ENCODE results near the gene KLHL28.

DNA sequence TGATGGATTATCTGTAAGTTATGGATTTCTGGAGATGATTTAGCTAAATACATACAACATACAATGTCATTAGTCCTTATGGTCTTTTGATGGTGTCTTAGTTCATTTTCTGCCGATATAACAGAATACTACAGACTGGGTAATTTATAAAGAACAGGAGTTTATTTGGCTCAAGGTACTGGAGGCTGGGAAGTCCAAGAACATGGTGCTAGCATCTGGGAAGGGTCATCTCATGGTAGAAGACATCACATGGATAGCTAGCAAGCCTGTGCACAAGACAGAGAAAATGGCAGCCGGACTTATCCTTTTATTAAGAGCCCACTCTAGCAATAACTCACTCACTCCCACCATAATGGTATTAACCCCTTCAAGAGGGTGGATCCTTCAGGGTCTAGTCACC lies 24.2 kb downstream of the KLHL28 start:
- no peak for TF ChIP-seq POLR2AphosphoS5 (IDR thresholded peaks at IDR 0.05; ENCODE audit: borderline replicate concordance, low read depth, low read length)
- TF ChIP-seq EZH2 (IDR thresholded peaks at IDR 0.05): no peak

Data from SK-N-MC (cell line).